ENCODE data around the gene NCLN.
"Not testable (repeated sequence)": the region's sequence is repeated elsewhere in the genome, so short reads cannot be mapped to it uniquely, and the experiment has no call there.

The NCLN gene

GRCh38 chr19:3185461-3186159 is at the start of gene NCLN:
NCLN (plus strand) TSS chr19:3185930; CDS start chr19:3186031, 101 bp downstream.
- peak; percentile 87 for DNase-seq

- no peak for DNase-seq
These were observed 49.6 kb upstream of the NCLN start, which contains the start of gene GNA15 for GRCh38 chr19:3135961-3136683. GNA15 (plus strand) TSS chr19:3136033; CDS start chr19:3136451, 418 bp downstream.

GRCh38 chr19:3136684-3137055 is 49.1 kb upstream of the NCLN start:
- DNase-seq, result no peak

GRCh38 chr19:3137119-3137518 is 48.6 kb upstream of the NCLN start:
- DNase-seq, result no peak

- DNase-seq, result no peak
These were observed 47.5 kb upstream of the NCLN start for GRCh38 chr19:3138268-3138667.

- no peak for DNase-seq
These were observed 45.1 kb upstream of the NCLN start for GRCh38 chr19:3140667-3141038.

- DNase-seq, result no peak
These were observed 43.4 kb upstream of the NCLN start for GRCh38 chr19:3142292-3142670.

GRCh38 chr19:3142781-3143337 is 42.9 kb upstream of the NCLN start:
- DNase-seq, result no peak

- DNase-seq, result no peak
These were observed 39.6 kb upstream of the NCLN start for GRCh38 chr19:3145909-3146676.

GRCh38 chr19:3146677-3147100 is 39.0 kb upstream of the NCLN start:
- no peak for DNase-seq

GRCh38 chr19:3148503-3148902 is 37.2 kb upstream of the NCLN start:
- DNase-seq, result no peak

GRCh38 chr19:3149089-3149488 is 36.6 kb upstream of the NCLN start:
- DNase-seq, result no peak

GRCh38 chr19:3149526-3150505 is 35.9 kb upstream of the NCLN start:
- no peak for DNase-seq

GRCh38 chr19:3150739-3151329 is 34.9 kb upstream of the NCLN start:
- no peak for DNase-seq

GRCh38 chr19:3151563-3152418 is 33.9 kb upstream of the NCLN start:
- DNase-seq, result no peak

GRCh38 chr19:3152419-3152780 is 33.3 kb upstream of the NCLN start:
- no peak for DNase-seq

- DNase-seq, result no peak
These were observed 32.2 kb upstream of the NCLN start for GRCh38 chr19:3153286-3154230.

- not testable (repeated sequence) for DNase-seq
These were observed 31.3 kb upstream of the NCLN start for GRCh38 chr19:3154447-3154846.

GRCh38 chr19:3154957-3155736 is 30.6 kb upstream of the NCLN start:
- DNase-seq, result peak; percentile 21

Measured in NCI-H1694 (cell line).